ENCODE measurements around the gene ECE1.

Gene ECE1

GRCh38 chr1:21264898-21265297 lies 25.4 kb downstream of the ECE1 start:
- Mint-ChIP-seq H3K4me1 (peaks cover 38% of the 10 kb centered on the region), H3K27me3 (ENCODE audit: low read depth) (peaks cover 9% of the 10 kb centered on the region), H3K36me3 (ENCODE audit: low read depth) (peaks cover 30% of the 10 kb centered on the region), H3K4me3 (no peak overlapping the region), H3K9me3 (no peaks in the 10 kb centered on the region), H3K27ac (peak overlapping the region in 2 of 3 experiments; percentile 23 to 43)
- TF ChIP-seq CTCF (IDR thresholded peaks at IDR 0.05; ENCODE audit: unreplicated experiment in 3 of 3), result no peak

- TF ChIP-seq CTCF (IDR thresholded peaks at IDR 0.05; ENCODE audit: unreplicated experiment in 3 of 3), result no peak
- H3K9me3 Mint-ChIP-seq, result no peaks in the 10 kb centered on the region
- H3K4me3 Mint-ChIP-seq, result no peak overlapping the region
- peaks cover 15% of the 10 kb centered on the region for H3K27me3 Mint-ChIP-seq (ENCODE audit: low read depth)
- H3K4me1 Mint-ChIP-seq, result peaks cover 43% of the 10 kb centered on the region
- peaks cover 34% of the 10 kb centered on the region for H3K36me3 Mint-ChIP-seq (ENCODE audit: low read depth)
- no peak overlapping the region for H3K27ac Mint-ChIP-seq
Observed at GRCh38 chr1:21263653-21264225, 26.5 kb downstream of the ECE1 start.

GRCh38 chr1:21263052-21263429 lies 27.2 kb downstream of the ECE1 start:
- Mint-ChIP-seq H3K4me3 (no peak overlapping the region), H3K36me3 (ENCODE audit: low read depth) (peaks cover 31% of the 10 kb centered on the region), H3K9me3 (no peaks in the 10 kb centered on the region), H3K27ac (peak overlapping the region in 2 of 3 experiments; percentile 11 to 34), H3K27me3 (ENCODE audit: low read depth) (peaks cover 15% of the 10 kb centered on the region), H3K4me1 (peaks cover 43% of the 10 kb centered on the region)
- no peak for TF ChIP-seq CTCF (IDR thresholded peaks at IDR 0.05; ENCODE audit: unreplicated experiment in 3 of 3)

- H3K4me3 Mint-ChIP-seq, result peak overlapping the region in 1 of 3 experiments; percentile 45
- no peak for TF ChIP-seq CTCF (IDR thresholded peaks at IDR 0.05; ENCODE audit: unreplicated experiment in 3 of 3)
- peaks cover 43% of the 10 kb centered on the region for H3K4me1 Mint-ChIP-seq
- no peaks in the 10 kb centered on the region for H3K9me3 Mint-ChIP-seq
- peaks cover 30% of the 10 kb centered on the region for H3K36me3 Mint-ChIP-seq (ENCODE audit: low read depth)
- H3K27me3 Mint-ChIP-seq (ENCODE audit: low read depth), result peaks cover 15% of the 10 kb centered on the region
- peak overlapping the region; percentile 11 to 64 (median 34) for H3K27ac Mint-ChIP-seq
Observed at GRCh38 chr1:21262293-21263051, 27.8 kb downstream of the ECE1 start.

- peak overlapping the region; percentile 11 to 64 (median 34) for H3K27ac Mint-ChIP-seq
- H3K4me3 Mint-ChIP-seq, result peak overlapping the region in 2 of 3 experiments; percentile 8 to 45
- H3K9me3 Mint-ChIP-seq, result no peaks in the 10 kb centered on the region
- peaks cover 43% of the 10 kb centered on the region for H3K4me1 Mint-ChIP-seq
- H3K27me3 Mint-ChIP-seq (ENCODE audit: low read depth), result peaks cover 19% of the 10 kb centered on the region
- no peak for TF ChIP-seq CTCF (IDR thresholded peaks at IDR 0.05; ENCODE audit: unreplicated experiment in 3 of 3)
- H3K36me3 Mint-ChIP-seq (ENCODE audit: low read depth), result peaks cover 26% of the 10 kb centered on the region
Observed at GRCh38 chr1:21261551-21262292, 28.5 kb downstream of the ECE1 start.

Data from nephron (organoid).